Astrocyte of the spinal cord (primary cell): ENCODE measurements around the gene UBR3.
"Not testable (repeated sequence)": the region's sequence is repeated elsewhere in the genome, so short reads cannot be mapped to it uniquely, and the experiment has no call there.

Experiments used
- DNase-seq: peaks from one replicate; pipeline ENCODE4 v3.0.0; 2011; ENCODE audit warnings: low read depth, low spot score
- H3K4me3 ChIP-seq: 2 replicates; pipeline ENCODE4 v1.5.1; 2011; ENCODE audit warnings: low read depth, mild to moderate bottlenecking, low read length, moderate library complexity
- in situ Hi-C: cut with HindIII; loops from 2 replicates; pipeline ENCODE4 v1.10.0; 2017; ENCODE audit warnings: low sequenced_read_pairs
- TF ChIP-seq, protein P1 (sequence below): IDR thresholded peaks from 2 replicates; pipeline ENCODE4 v1.5.1; 2012; ENCODE audit warnings: low read depth, mild to moderate bottlenecking, low read length, inconsistent platforms

Gene UBR3

DNA sequence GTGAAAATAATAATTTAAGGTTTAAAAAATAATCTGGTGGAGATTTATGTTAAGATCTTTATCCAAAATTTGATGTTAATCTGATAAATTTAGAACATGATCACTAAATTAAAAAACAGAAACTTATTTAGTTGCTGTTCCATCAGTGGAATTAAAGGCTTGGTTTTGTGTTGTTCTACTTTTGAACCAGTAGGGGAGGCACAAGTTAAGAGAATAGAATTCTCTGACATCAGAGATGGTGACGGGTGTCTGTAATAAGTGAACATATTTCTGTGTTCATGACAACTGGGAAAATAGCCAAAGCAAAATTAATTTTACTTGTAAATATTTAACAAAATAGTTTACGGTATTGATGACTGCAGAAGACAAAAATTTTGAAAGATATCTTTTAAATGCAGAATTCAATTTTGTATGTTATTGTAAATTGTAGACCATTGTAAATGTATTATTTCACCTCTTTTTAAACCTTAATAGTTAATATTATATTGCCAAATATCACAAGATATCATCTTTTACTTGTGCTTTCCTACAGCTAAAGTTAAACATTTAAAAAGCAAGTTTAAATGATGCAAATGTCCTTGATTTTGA, 106.0 kb downstream of the UBR3 start:
- peak; percentile 40 for DNase-seq
- TF ChIP-seq, protein P1, sequence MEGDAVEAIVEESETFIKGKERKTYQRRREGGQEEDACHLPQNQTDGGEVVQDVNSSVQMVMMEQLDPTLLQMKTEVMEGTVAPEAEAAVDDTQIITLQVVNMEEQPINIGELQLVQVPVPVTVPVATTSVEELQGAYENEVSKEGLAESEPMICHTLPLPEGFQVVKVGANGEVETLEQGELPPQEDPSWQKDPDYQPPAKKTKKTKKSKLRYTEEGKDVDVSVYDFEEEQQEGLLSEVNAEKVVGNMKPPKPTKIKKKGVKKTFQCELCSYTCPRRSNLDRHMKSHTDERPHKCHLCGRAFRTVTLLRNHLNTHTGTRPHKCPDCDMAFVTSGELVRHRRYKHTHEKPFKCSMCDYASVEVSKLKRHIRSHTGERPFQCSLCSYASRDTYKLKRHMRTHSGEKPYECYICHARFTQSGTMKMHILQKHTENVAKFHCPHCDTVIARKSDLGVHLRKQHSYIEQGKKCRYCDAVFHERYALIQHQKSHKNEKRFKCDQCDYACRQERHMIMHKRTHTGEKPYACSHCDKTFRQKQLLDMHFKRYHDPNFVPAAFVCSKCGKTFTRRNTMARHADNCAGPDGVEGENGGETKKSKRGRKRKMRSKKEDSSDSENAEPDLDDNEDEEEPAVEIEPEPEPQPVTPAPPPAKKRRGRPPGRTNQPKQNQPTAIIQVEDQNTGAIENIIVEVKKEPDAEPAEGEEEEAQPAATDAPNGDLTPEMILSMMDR, result peak; percentile 69
- in situ Hi-C loops, result no loop called here
- H3K4me3 ChIP-seq, result no peak overlapping the region

GRCh38 chr2:169936652-169937051, 109.4 kb downstream of the UBR3 start:
- in situ Hi-C loops, H3K4me3 ChIP-seq, DNase-seq: not testable (repeated sequence)

GRCh38 chr2:169945515-169945914, 118.3 kb downstream of the UBR3 start:
- in situ Hi-C loops, result no loop called here
- TF ChIP-seq, protein P1, result no peak
- no peak for DNase-seq
- no peak overlapping the region for H3K4me3 ChIP-seq

- no peak overlapping the region for H3K4me3 ChIP-seq
- in situ Hi-C loops, result no loop called here
- TF ChIP-seq, protein P1, result no peak
- no peak for DNase-seq
These were observed 118.8 kb downstream of the UBR3 start for GRCh38 chr2:169946092-169946491.

DNA sequence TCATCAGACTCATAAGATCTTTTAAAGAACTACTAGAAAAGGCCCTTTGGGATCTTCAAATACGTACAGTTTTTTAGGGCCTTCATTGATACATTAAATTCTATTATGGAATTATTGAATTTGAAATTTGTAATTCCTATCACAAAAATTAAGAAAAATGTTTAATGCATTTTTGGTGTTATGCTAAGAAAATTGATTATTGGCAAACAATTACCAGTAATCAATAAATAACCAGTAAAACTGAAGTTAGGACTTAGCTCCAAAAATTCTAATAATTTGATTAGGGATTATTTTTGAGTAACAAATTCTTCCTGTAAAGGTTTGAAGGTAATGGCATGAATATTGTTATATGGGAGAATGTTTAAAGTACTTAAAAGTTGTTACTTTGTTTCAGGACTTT, 119.3 kb downstream of the UBR3 start:
- no peak overlapping the region for H3K4me3 ChIP-seq
- TF ChIP-seq, protein P1, result no peak
- no peak for DNase-seq
- in situ Hi-C loops, result no loop called here

DNA sequence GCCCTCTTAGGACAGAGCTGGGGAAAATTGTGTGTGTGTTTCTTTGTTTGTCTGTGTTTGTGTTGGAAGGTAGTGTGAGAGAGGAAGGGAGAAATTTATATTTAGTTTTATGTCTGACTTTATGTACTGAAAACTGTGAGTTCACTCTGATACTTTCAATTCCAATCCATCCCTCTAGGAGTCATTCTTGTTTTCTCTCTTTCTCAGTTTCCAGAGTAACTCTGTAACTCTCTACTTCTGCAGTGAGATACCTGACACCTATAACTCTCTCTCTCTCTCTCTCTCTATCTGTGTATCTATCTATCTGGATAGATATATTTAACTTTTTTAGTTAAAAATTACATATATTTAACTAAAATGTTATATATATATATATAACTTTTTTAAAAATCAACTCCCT, 128.7 kb downstream of the UBR3 start:
- TF ChIP-seq, protein P1, result no peak
- no peak for DNase-seq
- no peak overlapping the region for H3K4me3 ChIP-seq
- in situ Hi-C loops, result no loop called here

DNA sequence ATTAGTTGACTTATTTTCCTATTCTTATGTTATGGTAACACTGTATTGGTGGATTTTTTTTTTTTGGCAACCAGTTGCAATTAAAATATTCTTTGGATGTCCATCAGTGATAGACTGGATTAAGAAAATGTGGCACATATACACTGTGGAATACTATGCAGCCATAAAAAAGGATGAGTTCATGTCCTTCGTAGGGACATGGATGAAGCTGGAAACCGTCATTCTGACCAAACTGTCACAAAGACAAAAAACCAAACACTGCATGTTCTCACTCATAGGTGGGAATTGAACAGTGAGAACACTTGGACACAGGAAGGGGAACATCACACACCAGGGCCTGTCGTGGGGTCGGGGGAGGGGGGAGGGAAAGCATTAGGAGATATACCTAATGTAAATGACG, 130.0 kb downstream of the UBR3 start:
- in situ Hi-C loops, DNase-seq, H3K4me3 ChIP-seq: not testable (repeated sequence)

DNA sequence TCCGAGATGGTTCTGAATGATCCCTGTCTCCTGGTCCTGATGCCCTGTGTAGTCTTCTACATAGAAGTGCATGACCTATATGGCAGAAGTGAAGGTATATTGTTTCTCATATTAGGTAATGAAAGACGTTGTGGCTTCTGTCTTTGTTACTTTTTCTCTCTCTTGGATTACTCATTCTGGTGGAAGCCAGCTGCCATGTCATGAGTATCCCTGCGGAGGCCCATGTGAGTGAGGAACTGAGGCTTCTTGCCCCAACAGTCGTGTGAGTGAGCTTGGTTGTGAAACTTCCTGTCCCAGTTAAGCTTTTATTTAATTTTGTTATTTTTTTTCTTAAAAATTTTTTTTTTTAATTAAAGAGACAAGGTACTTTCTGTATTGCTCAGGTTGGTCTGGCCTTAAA, 134.7 kb downstream of the UBR3 start:
- H3K4me3 ChIP-seq, result no peak overlapping the region
- TF ChIP-seq, protein P1, result no peak
- peak; percentile 55 for DNase-seq
- in situ Hi-C loops, result no loop called here
